Measurements from ENCODE around the gene PIGO. TPM values are rescaled to one million over a fixed set of nuclear protein-coding genes. Genes with fewer than 3 reads are reported as not detected.

The PIGO gene
- total and polyA plus RNA-seq, 10 of the 15 experiments (the other 5 are each of a cell fraction or from before 2014, with no cell fraction given), result 8.2 to 23.3 (median 18.4) TPM

- TF ChIP-seq POLR2A (IDR thresholded peaks at IDR 0.05; ENCODE audit: low read depth, low read length) (no peak), ZBTB4 (CRISPR knock-in tag; IDR thresholded peaks at IDR 0.05) (no peak), ETV6 (conservative IDR thresholded peaks at IDR 0.05 in 1 of 2, IDR thresholded peaks at IDR 0.05 in 1 of 2; ENCODE audit: borderline replicate concordance in 1 of 2, low read depth in 1 of 2) (no peak)
Measured at GRCh38 chr9:35067056-35067455, 29.3 kb downstream of the PIGO start (continued).

GRCh38 chr9:35060548-35061207 lies 35.7 kb downstream of the PIGO start:
- in situ Hi-C loops (cut with MboI), result no loop called here
- ChIA-PET SMC1A (ENCODE audit: uncharacterized antibody, unreplicated experiment) (no interaction called here), CTCF (interaction anchor here (1.4 to 4.5 kb wide), 2 partner anchors 9 to 10 kb away, joined by 7 to 22 read pairs; no protein-coding TSS in a partner anchor), POLR2A (interaction anchor here (1.3 kb wide), 1 partner anchor 9 kb away, joined by 3 read pairs; no protein-coding TSS in a partner anchor), RAD21 (ENCODE audit: unreplicated experiment) (no interaction called here)
- Histone ChIP-seq H3K79me2 (ENCODE audit: control insufficient read depth, insufficient read depth, low read length) (no peaks in the 10 kb centered on the region; the same call in 1 of the 2 replicates), H3K27me3 (replicated peaks in 1 of 2; ENCODE audit: control insufficient read depth in 2 of 2, insufficient read depth in 2 of 2, low read length in 1 of 2) (no peaks in the 10 kb centered on the region), H3K4me1 (ENCODE audit: control insufficient read depth, insufficient read depth, low read length) (no peaks in the 10 kb centered on the region), H3K36me3 (ENCODE audit: control insufficient read depth in 2 of 2, insufficient read depth in 2 of 2, low read length in 1 of 2) (peaks cover 56 to 76% of the 10 kb centered on the region in 2 experiments), H2AFZ (ENCODE audit: control insufficient read depth, low read depth, low read length) (no peak overlapping the region), H4K20me1 (ENCODE audit: control insufficient read depth, insufficient read depth) (peaks cover 3% of the 10 kb centered on the region; the same call in 1 of the 2 replicates), H3K9ac (ENCODE audit: control insufficient read depth, insufficient read depth, low read length) (no peak overlapping the region), H3K4me2 (ENCODE audit: control insufficient read depth, insufficient read depth) (no peak overlapping the region), H3K4me3 (no peak overlapping the region), H3K9me3 (replicated peaks; ENCODE audit: control insufficient read depth, insufficient read depth, low read length) (no peaks in the 10 kb centered on the region), H3K27ac (ENCODE audit: control insufficient read depth, insufficient read depth) (no peak overlapping the region)
- DNase-seq (ENCODE audit: low read depth, low spot score), result no peak
- TF ChIP-seq POLR2AphosphoS2 (IDR thresholded peaks at IDR 0.05; ENCODE audit: low read depth, low read length) (0 out of 2 replicates have a peak, but pooled peaks have one; percentile 32), SP1 (IDR thresholded peaks at IDR 0.05; ENCODE audit: low read depth, low read length) (no peak), PAX8 (IDR thresholded peaks at IDR 0.05) (no peak), HDAC6 (IDR thresholded peaks at IDR 0.05; ENCODE audit: unreplicated experiment) (no peak), BCLAF1 (IDR thresholded peaks at IDR 0.05) (no peak)
- BruUV-seq (replicated peaks), result no TSS peak
- FAIRE-seq, result no peak
- WGBS (ENCODE audit: insufficient coverage, insufficient replicate concordance, low lambda C conversion rate, missing lambda C conversion rate), result 94% methylated on average over 11 of the region's 11 CpGs
- intact Hi-C loops (cut with micrococcal nuclease; ENCODE audit: unreplicated experiment), result no loop called here
- ATAC-seq, result no peak
